ENCODE results near the gene ZNF99.

DNA sequence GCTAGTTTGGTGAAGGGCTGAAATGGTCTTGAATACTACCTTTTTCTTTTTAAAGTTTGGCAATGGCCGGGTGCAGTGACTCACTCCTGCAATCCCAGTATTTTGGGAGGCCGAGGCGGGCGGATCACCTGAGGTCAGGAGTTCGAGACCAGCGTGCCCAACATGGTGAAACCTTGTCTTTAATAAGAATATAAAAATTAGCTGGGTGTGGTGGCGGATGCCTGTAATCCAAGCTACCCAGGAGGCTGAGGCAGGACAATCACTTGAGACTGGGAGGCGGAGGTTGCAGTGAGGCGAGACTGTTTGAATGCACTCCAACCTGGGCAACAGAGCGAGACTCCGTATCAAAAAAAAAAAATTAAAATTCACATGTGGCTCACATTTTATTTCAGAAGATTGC is 47.3 kb upstream of the ZNF99 start:
- TF ChIP-seq, protein P1, sequence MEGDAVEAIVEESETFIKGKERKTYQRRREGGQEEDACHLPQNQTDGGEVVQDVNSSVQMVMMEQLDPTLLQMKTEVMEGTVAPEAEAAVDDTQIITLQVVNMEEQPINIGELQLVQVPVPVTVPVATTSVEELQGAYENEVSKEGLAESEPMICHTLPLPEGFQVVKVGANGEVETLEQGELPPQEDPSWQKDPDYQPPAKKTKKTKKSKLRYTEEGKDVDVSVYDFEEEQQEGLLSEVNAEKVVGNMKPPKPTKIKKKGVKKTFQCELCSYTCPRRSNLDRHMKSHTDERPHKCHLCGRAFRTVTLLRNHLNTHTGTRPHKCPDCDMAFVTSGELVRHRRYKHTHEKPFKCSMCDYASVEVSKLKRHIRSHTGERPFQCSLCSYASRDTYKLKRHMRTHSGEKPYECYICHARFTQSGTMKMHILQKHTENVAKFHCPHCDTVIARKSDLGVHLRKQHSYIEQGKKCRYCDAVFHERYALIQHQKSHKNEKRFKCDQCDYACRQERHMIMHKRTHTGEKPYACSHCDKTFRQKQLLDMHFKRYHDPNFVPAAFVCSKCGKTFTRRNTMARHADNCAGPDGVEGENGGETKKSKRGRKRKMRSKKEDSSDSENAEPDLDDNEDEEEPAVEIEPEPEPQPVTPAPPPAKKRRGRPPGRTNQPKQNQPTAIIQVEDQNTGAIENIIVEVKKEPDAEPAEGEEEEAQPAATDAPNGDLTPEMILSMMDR (conservative IDR thresholded peaks at IDR 0.05) = no peak
- no peak for TF ChIP-seq ZFX (IDR thresholded peaks at IDR 0.05)

All from C4-2B (cell line).